ENCODE data around the gene TNNT1.
A peak's percentile ranks its signal among the peaks of the same experiment; 100 is the strongest.

Gene TNNT1

DNA sequence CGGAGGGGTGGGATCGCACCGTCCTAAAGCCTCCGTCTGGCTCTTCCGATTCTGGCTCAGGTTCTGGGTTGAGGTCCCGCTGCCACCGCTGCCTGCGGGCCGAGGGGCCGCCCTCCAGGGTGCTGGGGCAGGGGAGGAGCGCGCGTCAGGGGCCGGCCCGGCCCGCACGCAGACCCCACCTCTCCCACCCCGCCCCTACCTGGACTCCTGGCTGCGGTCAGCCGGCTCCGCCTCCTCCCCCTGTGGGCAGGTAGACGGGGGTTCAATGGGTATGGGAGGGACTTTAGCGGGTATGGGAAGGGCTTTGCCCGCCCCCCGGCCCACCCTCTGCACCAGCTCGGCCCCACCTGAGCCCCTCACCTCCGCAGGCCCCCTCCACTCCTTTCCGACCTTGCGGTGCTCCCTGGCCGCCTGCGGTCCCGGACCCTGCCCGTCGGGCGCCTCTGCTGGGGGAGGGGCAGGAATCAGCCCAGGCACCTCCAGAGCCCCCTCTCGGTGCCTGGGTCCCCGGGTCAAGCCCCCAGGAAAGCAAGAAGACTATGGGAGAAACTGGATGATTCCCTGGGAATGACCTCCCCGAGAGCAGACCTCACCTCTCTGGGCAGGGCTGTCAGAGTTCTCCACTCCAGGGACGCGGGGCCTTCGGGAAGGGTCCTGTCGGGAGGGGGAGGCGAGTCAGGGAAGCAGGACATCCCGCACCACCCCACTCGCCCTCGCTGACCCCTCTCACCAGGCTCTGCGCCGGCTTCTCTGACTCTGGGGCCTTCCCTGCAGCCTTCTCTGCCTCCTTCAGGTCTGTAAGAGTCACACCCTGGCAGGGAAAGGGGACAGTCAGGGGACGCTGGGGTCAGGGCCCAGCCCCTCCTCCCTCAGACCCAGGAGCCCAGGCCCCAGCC, 56.3 kb downstream of the TNNT1 start:
- in situ Hi-C loops (cut with MboI; ENCODE audit: low sequenced_read_pairs, unreplicated experiment) = no loop called here
- TF ChIP-seq, protein P1, sequence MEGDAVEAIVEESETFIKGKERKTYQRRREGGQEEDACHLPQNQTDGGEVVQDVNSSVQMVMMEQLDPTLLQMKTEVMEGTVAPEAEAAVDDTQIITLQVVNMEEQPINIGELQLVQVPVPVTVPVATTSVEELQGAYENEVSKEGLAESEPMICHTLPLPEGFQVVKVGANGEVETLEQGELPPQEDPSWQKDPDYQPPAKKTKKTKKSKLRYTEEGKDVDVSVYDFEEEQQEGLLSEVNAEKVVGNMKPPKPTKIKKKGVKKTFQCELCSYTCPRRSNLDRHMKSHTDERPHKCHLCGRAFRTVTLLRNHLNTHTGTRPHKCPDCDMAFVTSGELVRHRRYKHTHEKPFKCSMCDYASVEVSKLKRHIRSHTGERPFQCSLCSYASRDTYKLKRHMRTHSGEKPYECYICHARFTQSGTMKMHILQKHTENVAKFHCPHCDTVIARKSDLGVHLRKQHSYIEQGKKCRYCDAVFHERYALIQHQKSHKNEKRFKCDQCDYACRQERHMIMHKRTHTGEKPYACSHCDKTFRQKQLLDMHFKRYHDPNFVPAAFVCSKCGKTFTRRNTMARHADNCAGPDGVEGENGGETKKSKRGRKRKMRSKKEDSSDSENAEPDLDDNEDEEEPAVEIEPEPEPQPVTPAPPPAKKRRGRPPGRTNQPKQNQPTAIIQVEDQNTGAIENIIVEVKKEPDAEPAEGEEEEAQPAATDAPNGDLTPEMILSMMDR (IDR thresholded peaks at IDR 0.05; ENCODE audit: borderline replicate concordance, control extremely low read depth, extremely low read depth, insufficient read depth, missing control alignments) = no peak
- no peak for DNase-seq (ENCODE audit: low spot score)

DNA sequence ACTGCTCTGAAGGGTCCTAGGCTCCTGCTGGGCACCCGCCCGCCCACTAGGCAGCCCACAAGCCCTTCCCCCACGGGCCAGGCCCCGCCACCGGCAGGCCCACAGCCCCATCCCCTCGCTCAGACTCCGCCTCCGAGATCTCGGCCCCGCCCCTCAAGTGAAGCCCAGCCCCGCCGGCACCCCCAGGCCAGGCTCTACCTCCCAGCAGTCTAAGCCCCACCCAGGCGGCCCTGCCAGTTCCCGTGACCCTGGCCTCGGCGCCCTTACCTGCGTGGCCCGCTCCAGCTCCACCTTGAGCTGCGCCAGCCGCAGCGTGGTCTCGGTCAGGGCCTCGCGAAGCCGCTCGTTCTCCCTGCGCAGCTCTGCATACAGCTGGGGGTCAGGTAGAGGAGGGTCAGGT, 57.1 kb downstream of the TNNT1 start:
- DNase-seq (ENCODE audit: low spot score) = no peak
- TF ChIP-seq, protein P1 (IDR thresholded peaks at IDR 0.05; ENCODE audit: borderline replicate concordance, control extremely low read depth, extremely low read depth, insufficient read depth, missing control alignments) = no peak
- in situ Hi-C loops (cut with MboI; ENCODE audit: low sequenced_read_pairs, unreplicated experiment) = no loop called here

DNA sequence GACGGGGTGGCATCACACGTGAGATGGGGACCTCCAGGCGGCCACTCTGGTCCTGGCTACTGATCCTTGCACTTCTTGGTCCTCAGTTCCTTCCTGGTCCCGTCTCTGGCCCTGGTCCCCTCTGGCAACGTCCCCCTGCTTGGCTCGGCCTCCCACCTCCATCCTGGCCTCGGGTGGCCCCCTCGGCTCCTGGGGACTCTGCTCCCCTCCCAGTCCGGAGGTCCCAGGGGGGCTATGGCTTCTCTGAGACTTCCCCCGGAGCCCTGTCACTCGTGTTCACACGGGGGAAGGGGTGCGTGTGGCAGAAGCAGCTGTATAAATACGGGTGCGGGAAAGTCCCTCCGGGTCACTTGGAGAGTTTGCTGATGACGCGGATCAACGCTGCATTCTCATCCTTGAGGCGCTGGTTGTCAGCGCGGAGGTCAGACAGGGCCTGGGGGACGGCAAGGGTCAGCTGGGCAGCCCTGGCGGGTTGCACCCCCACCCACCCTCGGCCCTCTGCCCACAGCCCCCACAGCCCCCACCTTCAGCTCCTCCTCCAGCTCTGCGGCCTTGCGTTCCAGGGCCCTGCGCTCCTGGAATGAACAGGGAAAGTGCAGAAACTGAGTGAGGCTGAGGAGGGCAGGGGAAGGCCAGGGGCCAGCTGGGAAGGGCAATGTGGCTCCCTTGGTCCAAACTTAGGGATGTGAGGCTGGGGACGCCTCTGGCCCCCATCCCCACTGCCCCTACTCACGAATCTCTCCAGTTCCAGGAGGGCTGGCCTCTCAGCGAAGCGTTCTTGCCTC, 57.7 kb downstream of the TNNT1 start:
- TF ChIP-seq, protein P1 (IDR thresholded peaks at IDR 0.05; ENCODE audit: borderline replicate concordance, control extremely low read depth, extremely low read depth, insufficient read depth, missing control alignments) = no peak
- DNase-seq (ENCODE audit: low spot score) = no peak
- in situ Hi-C loops (cut with MboI; ENCODE audit: low sequenced_read_pairs, unreplicated experiment) = no loop called here

DNA sequence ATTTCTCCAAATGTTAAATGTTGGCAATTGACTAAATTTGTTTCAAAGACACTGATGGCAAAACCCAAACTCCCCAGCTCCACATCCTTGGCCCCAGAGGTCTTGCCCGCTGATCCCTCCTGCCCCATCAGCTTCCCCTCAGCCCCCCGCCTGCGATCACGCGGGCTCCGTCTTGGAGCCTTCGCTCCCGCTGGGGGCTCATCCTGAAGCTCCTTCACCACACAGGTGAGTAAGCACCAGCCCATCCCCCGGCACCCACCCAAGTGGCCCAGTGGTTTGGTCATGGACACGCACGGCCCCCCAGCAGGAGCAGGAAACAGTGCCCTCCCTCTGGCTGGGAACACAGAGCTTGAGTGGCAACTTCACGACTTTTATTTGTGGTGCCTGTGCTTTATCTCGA, 58.4 kb downstream of the TNNT1 start:
- TF ChIP-seq, protein P1 (IDR thresholded peaks at IDR 0.05; ENCODE audit: borderline replicate concordance, control extremely low read depth, extremely low read depth, insufficient read depth, missing control alignments) = no peak
- DNase-seq (ENCODE audit: low spot score) = no peak
- in situ Hi-C loops (cut with MboI; ENCODE audit: low sequenced_read_pairs, unreplicated experiment) = no loop called here

DNA sequence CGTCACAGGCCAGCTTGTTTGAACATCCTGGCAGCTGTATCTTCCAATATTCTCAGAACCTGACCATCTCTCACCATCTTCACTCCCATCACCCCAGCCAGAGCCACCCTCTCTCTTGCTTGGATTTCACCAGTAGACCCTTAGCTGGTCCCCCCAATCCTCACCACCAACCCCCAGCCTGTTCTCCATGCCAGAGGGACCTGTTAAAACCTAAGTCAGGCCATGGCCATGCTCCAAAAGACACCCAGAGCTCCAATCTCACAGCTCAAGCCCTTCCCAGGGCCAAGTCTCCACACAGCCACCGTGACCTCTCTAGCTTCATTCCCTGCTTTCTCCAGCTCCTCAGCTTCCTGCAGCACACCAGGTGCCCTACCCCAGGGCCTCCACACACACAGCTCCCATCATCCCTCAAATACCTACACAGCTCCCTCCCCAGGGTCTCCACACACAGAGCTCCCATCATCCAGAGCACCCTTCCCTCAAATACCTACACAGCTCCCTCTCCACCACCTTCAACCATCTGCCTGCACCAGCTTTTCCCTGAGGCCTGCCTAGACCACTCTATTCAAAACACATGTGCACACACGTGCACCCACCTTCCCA, 59.6 kb downstream of the TNNT1 start:
- no peak for DNase-seq (ENCODE audit: low spot score)
- TF ChIP-seq, protein P1 (IDR thresholded peaks at IDR 0.05; ENCODE audit: borderline replicate concordance, control extremely low read depth, extremely low read depth, insufficient read depth, missing control alignments) = no peak
- in situ Hi-C loops (cut with MboI; ENCODE audit: low sequenced_read_pairs, unreplicated experiment) = no loop called here

DNA sequence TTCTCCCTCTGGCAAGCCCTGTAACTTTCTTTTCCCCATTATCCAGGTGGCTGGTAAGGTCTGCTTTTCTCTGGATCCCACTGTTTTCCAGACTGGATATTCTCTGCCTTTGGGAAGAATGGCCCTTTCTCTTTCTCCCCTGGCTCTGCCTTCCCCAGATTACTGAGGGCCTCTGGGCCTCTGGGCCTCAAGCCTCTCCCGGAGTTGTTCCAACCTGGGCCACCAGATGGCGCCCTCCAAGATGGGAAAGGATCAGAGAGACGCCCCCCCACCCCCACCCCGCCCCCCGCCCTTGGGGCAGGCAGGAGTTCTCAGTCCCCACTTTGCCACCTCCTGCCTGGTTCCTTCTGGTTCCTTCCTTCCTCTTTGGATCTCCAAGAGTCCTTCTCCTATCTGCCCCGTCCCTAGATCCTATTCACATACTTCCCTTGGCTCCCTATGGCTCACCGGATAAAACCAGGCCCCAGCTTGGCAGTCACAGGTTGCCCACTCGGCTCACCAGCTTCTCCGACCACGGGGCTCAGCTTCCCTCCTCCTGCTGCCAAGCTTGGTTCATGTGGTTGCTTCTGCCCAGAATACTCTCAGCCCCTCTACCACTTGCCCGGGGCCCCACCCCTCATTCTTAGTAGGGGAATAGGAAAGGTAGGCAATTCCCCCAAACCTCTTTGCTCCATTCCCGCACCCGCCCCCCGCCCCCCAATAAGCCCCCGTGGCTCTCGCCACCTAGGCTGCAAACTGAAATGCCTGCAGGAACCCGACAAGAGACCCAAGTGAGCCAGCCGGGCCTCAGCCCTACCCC, 60.3 kb downstream of the TNNT1 start:
- in situ Hi-C loops (cut with MboI; ENCODE audit: low sequenced_read_pairs, unreplicated experiment) = no loop called here
- peak; percentile 84 for DNase-seq (ENCODE audit: low spot score)
- TF ChIP-seq, protein P1 (IDR thresholded peaks at IDR 0.05; ENCODE audit: borderline replicate concordance, control extremely low read depth, extremely low read depth, insufficient read depth, missing control alignments) = peak; percentile 66
